Endothelial cell of hepatic sinusoid (primary cell): Measurements from ENCODE around the gene FKRP.
"Not testable (repeated sequence)": the region's sequence is repeated elsewhere in the genome, so short reads cannot be mapped to it uniquely, and the experiment has no call there.

ENCODE experiments used
- in situ Hi-C: cut with HindIII; loops from 2 replicates; pipeline ENCODE4 v1.10.0; 2017; ENCODE audit warnings: low sequenced_read_pairs

The FKRP gene

DNA sequence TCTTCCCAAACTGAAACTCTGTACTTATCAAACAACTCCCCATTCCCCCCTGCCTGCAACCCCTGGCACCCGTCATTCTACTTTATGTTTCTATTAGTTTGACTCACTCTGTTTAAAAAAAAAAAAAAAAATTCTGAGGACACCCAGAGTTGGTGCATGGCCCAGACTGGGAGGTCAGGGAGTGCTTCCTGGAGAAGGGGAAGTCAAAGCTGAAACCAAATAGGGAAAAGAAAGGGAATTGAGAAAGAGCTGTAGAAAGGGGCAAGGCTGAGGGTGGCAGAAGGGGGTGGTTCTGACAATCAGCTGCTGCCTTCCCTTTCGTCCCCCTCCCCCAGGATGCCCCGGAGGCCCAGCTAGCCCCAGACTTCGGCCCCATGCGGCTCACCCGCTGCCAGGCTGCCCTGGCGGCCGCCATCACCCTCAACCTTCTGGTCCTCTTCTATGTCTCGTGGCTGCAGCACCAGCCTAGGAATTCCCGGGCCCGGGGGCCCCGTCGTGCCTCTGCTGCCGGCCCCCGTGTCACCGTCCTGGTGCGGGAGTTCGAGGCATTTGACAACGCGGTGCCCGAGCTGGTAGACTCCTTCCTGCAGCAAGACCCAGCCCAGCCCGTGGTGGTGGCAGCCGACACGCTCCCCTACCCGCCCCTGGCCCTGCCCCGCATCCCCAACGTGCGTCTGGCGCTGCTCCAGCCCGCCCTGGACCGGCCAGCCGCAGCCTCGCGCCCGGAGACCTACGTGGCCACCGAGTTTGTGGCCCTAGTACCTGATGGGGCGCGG is 9.4 kb downstream of the FKRP start:
- in situ Hi-C loops = no loop called here

DNA sequence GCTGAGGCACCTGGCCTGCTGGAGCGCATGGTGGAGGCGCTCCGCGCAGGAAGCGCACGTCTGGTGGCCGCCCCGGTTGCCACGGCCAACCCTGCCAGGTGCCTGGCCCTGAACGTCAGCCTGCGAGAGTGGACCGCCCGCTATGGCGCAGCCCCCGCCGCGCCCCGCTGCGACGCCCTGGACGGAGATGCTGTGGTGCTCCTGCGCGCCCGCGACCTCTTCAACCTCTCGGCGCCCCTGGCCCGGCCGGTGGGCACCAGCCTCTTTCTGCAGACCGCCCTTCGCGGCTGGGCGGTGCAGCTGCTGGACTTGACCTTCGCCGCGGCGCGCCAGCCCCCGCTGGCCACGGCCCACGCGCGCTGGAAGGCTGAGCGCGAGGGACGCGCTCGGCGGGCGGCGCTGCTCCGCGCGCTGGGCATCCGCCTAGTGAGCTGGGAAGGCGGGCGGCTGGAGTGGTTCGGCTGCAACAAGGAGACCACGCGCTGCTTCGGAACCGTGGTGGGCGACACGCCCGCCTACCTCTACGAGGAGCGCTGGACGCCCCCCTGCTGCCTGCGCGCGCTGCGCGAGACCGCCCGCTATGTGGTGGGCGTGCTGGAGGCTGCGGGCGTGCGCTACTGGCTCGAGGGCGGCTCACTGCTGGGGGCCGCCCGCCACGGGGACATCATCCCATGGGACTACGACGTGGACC is 10.1 kb downstream of the FKRP start:
- in situ Hi-C loops = no loop called here

DNA sequence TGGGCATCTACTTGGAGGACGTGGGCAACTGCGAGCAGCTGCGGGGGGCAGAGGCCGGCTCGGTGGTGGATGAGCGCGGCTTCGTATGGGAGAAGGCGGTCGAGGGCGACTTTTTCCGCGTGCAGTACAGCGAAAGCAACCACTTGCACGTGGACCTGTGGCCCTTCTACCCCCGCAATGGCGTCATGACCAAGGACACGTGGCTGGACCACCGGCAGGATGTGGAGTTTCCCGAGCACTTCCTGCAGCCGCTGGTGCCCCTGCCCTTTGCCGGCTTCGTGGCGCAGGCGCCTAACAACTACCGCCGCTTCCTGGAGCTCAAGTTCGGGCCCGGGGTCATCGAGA is 10.7 kb downstream of the FKRP start:
- in situ Hi-C loops = no loop called here

DNA sequence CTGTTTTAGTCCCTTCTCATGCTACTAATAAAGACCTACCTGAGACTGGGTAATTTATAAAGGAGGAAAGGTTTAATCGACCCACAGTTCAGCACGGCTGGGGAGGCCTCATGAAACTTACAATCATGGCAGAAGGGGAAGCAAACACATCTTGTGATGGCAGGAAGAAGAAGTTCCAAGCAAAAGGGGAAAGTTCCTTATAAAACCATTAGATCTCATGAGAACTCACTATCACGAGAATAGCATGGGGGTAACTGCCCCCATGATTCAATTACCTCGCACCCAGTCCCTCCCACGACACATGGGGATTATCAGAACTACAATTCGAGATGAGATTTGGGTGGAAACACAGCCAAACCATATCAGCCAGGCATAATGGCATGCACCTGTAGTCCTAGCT is 13.3 kb downstream of the FKRP start:
- in situ Hi-C loops = no loop called here

DNA sequence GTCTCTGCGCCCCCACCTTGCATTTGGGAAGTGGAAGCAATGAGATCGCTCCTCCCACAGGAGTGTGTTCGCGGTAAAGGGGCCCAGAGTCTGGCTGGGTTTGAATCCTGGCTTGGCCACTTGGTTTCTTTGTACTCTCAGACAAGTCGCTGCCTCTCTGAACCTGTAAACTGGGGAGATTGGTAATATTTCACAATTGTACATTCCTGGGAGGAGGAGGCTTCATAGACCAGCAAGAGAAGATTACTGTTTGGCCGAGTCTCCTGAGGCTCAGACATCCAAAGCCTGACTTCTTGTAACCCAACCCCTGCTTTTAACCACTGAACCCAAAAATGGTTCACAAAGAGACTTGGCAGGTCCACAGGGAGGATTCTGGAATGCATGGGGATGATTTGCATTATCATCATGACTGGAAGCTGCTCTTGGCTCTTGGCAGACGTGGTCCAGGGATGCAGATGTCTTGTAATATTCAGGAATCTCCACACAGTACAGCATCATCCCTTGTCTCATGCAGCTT is 14.0 kb downstream of the FKRP start:
- in situ Hi-C loops = no loop called here

DNA sequence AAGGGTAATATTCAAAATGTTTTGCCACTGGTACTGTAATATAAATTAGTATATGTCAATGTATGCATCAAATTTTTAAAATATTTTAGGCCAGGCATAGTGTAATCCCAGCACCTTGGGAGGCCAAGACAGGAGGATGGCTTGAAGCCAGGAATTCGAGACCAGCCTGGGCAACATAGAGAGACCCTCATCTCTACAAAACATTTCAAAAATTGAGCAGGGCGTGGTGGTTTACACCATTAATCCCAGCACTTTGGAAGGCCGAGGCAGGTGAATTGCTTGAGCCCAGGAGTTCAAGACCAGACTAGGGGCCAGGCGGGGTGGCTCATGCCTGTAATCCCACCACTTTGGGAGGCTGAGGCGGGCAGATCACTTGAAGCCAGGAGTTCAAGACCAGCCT is 14.5 kb downstream of the FKRP start:
- in situ Hi-C loops = no loop called here

DNA sequence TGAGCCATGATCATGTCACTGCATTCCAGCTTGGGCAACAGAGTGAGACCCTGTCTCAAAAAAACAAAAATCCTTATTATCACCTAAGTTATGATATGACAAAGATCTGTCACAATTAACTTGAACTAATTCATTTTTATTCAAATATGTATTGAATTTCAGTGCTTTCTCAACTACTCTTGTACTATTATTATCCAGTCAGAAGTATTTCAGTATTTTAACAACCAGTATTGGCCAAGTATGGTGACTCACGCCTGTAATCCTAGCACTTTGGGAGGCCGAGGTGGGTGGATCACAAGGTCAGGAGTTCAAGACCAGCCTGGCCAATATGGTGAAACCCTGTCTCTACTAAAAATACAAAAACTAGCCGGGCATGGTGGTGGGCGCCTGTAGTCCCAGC is 15.0 kb downstream of the FKRP start:
- in situ Hi-C loops = not testable (repeated sequence)

DNA sequence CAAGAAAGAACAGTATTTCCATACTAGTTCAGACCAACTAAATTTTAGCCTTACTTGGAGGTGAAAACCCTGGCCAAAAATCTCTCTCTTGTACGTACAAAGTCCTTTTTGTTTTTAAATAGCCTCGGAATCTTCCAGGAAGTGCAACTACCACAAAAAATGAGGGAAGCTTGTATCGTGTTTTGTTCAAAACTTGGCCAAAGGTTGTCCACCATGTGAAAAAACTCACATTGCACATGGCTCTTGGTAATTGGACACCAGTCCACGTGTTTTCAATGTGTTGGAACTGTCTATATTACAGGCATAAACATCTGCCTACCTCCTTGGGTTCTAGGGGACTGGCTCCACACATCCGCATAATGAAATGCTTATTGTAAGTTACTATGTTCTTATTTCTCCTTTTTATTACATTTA is 15.6 kb downstream of the FKRP start:
- in situ Hi-C loops = no loop called here

DNA sequence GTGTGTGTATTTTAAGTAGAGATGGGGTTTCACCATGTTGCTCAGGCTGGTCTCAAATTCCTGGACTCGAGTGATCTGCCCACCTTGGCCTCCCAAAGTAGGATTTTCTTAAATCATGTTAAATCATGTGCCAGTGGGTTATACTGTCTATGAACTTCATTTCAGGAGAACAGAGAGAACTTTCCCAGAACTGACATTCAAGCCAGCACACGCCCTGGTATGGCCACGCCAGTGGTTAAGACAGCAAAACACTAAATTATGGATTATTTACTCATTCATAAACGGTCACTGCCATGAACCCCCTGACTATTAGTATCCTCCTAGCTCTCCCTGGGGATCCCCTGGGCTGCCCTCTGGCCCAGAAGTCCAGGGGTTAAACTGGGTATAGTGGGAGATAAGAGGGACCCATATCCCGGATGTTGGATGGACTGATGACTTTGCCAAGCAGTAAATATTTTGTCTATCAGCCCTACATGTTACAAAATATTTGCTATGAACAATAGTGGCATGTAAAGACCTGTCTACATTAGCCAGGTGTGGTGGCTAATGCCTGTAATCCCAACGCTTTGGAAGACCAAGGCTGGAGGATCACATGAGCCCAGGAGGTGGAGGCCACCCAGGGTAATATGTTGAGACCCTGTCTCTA is 16.5 kb downstream of the FKRP start:
- in situ Hi-C loops = no loop called here

DNA sequence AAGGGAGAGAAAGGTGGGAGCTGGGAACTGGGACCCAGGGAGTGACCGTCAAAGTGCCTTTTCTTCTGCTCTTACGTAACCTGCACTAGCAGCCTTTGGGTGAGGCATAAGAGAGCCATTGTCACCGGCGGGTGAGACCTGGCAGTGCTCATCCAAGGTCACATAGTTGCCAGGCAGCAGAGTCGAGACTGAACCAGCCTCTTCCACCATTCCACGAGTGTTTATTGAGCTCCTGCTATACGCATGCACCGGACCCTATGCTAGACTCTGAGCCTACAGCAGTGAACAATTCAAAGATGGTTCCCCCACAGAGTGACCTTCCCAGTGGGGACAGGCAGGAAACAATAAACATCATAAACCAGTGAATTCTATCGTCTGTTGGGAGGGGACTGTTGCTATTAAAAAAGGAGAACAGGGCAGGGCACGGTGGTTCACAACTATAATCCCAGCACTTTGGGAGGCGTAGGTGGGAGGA is 19.0 kb downstream of the FKRP start:
- in situ Hi-C loops = no loop called here

DNA sequence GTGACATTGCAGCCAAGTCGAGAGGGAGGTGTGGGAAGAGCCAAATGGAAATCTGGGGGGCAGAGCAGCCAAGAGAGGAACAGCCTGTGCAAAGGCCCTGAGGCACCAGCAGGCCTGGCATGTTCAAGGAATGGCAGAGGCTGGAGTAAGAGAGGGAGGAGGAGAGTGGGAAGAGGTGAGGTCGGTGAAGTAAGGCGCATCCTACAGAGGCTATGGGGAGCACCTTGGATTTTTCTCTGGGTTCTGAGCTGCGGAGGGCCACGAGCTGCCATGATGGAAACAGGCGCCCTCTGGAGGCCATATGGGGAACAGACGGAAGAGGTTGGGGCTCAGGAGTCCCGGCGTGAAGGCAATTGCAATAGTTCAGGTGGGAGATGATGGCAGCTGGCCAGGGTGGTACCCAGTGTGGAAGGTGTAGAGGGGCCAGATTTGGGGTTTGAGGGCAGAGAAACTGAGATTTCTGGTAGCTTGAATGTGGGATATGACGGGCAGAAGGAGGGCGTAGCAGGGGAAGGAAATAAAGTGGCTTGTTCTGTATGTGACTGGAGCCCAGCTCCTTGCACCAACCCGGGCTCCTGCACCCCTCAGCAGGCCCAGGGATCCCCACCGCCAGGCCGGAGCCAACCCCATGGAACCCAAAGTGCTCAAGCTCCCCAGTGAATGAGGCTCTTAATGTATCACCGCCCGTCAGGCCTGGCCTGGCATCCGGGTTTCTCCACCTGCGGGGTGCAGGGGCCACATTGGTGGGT is 20.9 kb downstream of the FKRP start:
- in situ Hi-C loops = no loop called here

DNA sequence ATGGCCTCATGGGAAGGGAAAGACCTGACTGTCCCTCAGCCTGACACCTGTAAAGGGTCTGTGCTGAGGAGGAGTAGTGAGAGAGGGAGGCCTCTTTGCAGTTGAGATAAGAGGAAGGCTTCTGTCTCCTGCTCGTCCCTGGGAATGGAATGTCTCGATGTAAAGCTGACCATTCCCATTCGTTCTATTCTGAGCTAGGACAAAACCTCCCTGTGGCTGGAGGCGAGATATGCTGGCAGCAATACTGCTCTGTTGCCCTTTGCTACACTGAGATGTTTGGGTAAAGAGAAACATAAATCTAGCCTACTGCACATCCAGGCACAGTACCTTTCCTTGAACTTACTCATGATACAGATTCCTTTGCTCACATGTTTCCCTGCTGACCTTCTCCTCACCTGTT is 22.9 kb downstream of the FKRP start:
- in situ Hi-C loops = not testable (repeated sequence)

DNA sequence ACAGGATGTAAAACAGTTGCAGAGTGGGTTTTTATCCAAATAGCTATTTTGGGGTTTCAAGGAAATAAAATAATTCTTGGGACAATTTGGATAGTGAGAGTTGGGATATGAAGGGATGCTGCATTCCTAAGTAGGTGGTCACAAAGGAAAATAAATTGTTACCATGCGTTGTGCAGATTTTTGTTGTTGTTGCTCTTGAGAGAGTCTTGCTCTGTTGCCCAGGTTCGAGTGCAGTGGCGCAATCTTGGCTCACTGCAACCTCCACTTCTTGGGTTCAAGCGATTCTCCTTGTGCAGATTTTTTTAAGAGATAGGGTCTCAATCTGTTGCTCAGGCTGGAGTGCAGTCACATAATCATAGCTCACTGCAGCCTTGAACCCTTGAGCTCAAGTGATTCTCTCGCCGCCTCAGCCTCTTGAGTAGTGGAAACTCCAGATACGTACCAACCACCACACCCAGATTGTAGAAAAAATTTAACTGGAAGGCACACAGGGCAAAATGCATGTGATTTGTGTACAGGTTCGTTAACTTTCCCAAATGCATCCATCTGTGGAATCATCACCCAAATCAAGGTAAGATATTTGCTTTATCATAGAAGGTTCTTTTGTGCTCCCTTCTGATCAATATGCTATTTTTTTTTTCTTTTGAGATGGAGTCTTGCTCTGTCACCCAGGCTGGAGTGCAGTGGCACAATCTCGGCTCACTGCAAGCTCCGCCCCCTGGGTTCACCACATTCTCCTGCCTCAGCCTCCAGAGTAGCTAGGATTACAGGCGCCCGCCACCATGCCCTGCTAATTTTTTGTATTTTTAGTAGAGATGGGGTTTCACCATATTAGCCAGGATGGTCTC is 26.5 kb downstream of the FKRP start:
- in situ Hi-C loops = no loop called here

DNA sequence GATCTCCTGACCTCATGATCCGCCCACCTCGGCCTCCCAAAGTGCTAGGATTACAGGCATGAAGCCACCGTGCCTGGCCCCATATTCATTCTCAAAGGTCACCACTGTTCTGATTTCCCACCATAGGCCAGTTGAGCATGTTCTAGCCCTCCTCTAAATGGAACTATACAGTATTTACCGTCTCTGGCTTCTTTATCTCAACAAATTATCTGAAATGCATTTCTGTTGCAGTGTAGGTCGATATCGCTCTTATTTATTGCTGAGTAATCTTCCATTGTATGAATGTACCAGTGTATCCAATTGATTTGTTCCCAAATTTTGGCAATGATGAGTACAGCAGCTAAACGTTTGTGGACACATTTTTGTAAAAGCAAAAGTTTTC is 27.2 kb downstream of the FKRP start:
- in situ Hi-C loops = no loop called here

DNA sequence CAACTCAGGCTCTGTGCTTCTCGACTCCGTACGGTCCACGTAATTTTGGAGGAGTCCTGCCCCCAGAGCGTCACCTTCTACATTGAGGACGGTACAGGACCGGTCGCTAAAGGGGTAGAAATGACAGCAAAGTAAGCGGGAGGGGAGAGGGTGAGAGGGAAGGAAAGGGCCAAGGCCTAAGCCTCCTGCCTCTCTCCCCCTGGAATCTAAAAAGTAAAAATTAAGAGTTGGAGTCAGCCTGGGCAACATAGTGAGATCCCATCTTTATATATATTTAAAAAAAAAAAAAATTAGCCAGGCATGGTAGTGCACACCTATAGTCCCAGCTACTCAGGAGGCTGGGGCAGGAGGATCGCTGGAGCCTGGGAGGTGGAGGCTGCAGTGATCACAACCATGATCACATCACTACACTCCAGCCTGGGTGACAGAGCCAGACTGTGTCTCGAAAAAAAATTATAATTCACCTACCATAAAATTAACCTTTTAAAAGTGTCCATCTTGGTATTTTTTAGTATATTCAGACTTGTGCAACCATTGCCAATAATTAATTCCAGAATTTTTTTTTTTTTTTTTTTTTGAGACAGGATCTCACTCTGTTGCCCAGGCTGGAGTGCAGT is 29.9 kb downstream of the FKRP start:
- in situ Hi-C loops = no loop called here

DNA sequence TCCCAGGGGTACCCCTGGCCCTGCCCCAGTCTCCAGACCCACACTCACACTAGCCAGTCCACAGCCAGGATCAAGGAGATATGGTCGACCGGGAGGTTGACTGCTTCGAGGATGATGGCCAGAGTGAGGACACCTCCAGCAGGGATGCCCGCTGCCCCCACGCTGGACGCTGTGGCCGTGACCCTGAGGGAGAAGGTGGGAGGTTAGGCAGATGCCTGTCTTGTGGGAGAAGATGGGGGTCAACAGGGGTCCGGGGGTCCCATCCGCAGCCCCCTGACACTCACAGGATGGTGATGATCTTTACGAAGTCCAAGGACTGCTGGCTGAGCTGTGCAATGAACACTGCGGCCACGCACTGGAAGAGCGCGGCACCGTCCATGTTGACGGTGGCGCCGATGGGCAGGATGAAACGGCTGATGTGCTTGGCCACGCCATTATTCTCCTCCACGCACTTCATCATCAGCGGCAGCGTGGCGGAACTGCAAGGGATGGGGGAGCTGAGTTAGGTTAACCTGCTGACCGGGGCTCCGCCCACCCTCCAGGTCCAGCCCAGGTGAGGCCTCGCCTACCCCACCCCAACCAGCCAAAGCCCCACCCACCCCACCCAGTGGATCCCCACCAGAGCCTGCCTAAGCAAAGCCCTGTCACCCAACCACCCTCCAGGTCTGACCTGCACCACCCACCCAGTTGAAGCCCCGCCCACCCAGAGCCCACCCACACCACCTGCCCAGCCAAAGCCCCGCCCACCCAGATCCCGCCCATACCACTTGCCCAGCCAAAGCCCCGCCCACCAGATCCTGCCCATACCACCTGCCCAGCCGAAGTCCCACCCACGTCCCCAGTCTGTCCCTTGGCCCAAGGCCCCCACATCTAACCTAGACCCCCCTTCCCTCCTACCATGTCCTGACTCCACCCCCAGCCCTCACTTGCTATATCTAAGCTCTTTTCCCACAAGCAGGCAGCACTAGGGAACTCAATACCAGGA is 31.4 kb downstream of the FKRP start:
- in situ Hi-C loops = no loop called here

DNA sequence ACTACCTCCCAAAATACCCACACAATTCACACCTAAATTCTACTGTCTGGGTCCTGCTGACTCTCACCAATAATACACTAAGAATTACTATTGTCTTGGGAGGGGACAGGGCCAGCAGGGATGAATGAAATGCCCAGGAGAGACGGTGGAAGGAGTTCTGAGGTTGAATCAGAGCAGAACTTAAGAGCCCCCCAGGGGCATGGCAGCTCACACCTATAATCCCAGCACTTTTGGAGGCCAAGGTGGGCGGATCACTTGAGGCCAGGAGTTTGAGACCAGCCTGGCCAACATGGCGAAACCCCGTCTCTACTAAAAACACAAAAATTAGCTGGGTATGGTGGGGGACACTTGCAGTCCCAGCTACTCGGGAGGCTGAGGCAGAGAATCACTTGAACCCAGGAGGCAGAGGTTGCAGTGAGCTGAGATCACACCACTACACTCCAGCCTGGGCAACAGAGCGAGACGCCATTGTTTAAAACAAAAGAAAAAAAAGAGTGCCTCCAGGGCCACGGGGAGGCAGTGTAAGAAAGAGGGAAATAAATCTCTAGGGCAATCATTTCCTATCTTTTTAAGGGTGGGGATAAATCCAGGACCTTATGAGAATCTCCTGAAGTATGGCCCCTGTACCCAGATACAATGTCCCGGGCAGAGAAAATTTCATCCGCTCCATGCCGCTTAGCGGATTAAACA is 32.2 kb downstream of the FKRP start:
- in situ Hi-C loops = not testable (repeated sequence)
